H1 (cell line): ENCODE results near the gene BNC2. TPM values are rescaled to one million over a fixed set of nuclear protein-coding genes. Genes with fewer than 3 reads are reported as not detected.
A peak's percentile ranks its signal among the peaks of the same experiment; 100 is the strongest.

Source experiments
- CTCF ChIA-PET: fragments of 300-600 bp; sonication (Branson Sonifier 250); formaldehyde crosslinking; loops from one replicate; lab custom pipeline; 2021; ENCODE audit not compliant: partially characterized antibody; lab: Charles Lee
- POLR2A ChIA-PET: fragments of 300-600 bp; sonication (Branson Sonifier 250); formaldehyde crosslinking; loops from one replicate; lab custom pipeline; 2021; ENCODE audit warnings: inconsistent platforms; ENCODE audit not compliant: partially characterized antibody; lab: Charles Lee
- DNase-seq, 2 experiments: peaks; one replicate each; pipeline versions ENCODE4 v3.0.0 to v3.0.0-alpha.2; 2010 to 2022; ENCODE audit warnings: low spot score in 2 of 2, low read depth in 1 of 2, mixed read lengths in 1 of 2
- FAIRE-seq: peaks from 2 replicates; lab custom pipeline; 2011; peaks lifted over from hg19 to GRCh38; lab: Jason Lieb, UNC
- H2AFZ ChIP-seq: 2 replicates; pipeline ENCODE4 v1.8.1; 2012; ENCODE audit warnings: low read length, inconsistent platforms
- H2AK5ac ChIP-seq: 2 replicates; pipeline ENCODE4 v1.6.1; 2013; ENCODE audit warnings: low read depth, low read length
- H2BK120ac ChIP-seq: replicated peaks from 2 replicates; pipeline ENCODE3; 2013; ENCODE audit warnings: low read depth, low read length, inconsistent platforms
- H2BK12ac ChIP-seq: 2 replicates; pipeline ENCODE4 v1.6.1; 2013; ENCODE audit warnings: low read depth, low read length
- H2BK15ac ChIP-seq: 2 replicates; pipeline ENCODE4 v1.6.1; 2013; ENCODE audit warnings: low read length
- H2BK20ac ChIP-seq: 2 replicates; pipeline ENCODE4 v1.6.1; 2013; ENCODE audit warnings: low read length
- H2BK5ac ChIP-seq: 2 replicates; pipeline ENCODE4 v1.6.1; 2013; ENCODE audit warnings: low read depth, low read length
- H3K14ac ChIP-seq: 2 replicates; pipeline ENCODE4 v1.6.1; 2013; ENCODE audit warnings: inconsistent platforms; ENCODE audit not compliant: insufficient read length
- H3K18ac ChIP-seq: 2 replicates; pipeline ENCODE4 v1.6.1; 2013; ENCODE audit warnings: low read length; ENCODE audit errors: extremely low read depth
- H3K23ac ChIP-seq: 2 replicates; pipeline ENCODE4 v1.6.1; 2013; ENCODE audit warnings: inconsistent platforms; ENCODE audit not compliant: insufficient read length
- H3K23me2 ChIP-seq: 2 replicates; pipeline ENCODE4 v1.6.1; 2013; ENCODE audit warnings: low read depth, low read length
- H3K27ac ChIP-seq: 2 replicates; pipeline ENCODE4 v1.6.1; 2011; ENCODE audit warnings: low read depth, low read length, inconsistent platforms
- H3K27me3 ChIP-seq, 4 experiments: replicated peaks in 1 of 4; 1 replicate in 1 of 4; 2 replicates in 3 of 4; pipeline versions ENCODE4 v1.6.1 to v1.8.1; 2011 to 2013; ENCODE audit warnings: low read length in 3 of 4, mild to moderate bottlenecking in 3 of 4, inconsistent platforms in 2 of 4, mixed read lengths in 2 of 4, moderate library complexity in 1 of 4; ENCODE audit not compliant: control insufficient read depth in 3 of 4, insufficient read depth in 3 of 4; ENCODE audit errors: extremely low read depth in 1 of 4
- H3K36me3 ChIP-seq, 4 experiments: 2 replicates each; pipeline versions ENCODE4 v1.6.1 to v1.8.1; 2011 to 2013; ENCODE audit warnings: mild to moderate bottlenecking in 4 of 4, low read length in 3 of 4, moderate library complexity in 2 of 4, control low read depth in 1 of 4, inconsistent platforms in 1 of 4; ENCODE audit not compliant: insufficient read depth in 4 of 4, control insufficient read depth in 2 of 4
- H3K4ac ChIP-seq: replicated peaks from 2 replicates; pipeline ENCODE3; 2013; ENCODE audit warnings: low read length, low read depth, mixed read lengths, inconsistent platforms; ENCODE audit not compliant: insufficient read length
- H3K4me1 ChIP-seq, 4 experiments: replicated peaks in 1 of 4; 1 replicate in 1 of 4; 2 replicates in 3 of 4; pipeline versions ENCODE4 v1.6.1 to v1.8.1; 2011 to 2013; ENCODE audit warnings: low read length in 3 of 4, inconsistent platforms in 2 of 4, mixed read lengths in 1 of 4; ENCODE audit not compliant: insufficient read depth in 4 of 4, control insufficient read depth in 3 of 4
- H3K4me2 ChIP-seq, 2 experiments: 2 replicates each; pipeline versions ENCODE4 v1.6.1 to v1.8.1; 2011 to 2013; ENCODE audit warnings: low read depth in 2 of 2, low read length in 2 of 2, control low read depth in 1 of 2, inconsistent platforms in 1 of 2, mild to moderate bottlenecking in 1 of 2; ENCODE audit not compliant: insufficient read depth in 1 of 2
- H3K4me3 ChIP-seq, 4 experiments: fragments of 200-600, 300-600 bp in 1 of 4; sonication (generic), shearing (Covaris generic), sonication (Bioruptor Twin) in 1 of 4; 2 replicates each; pipeline versions ENCODE4 v1.5.1 to v1.8.1; 2011 to 2016; ENCODE audit warnings: low read length in 4 of 4, low read depth in 3 of 4, control low read depth in 2 of 4, inconsistent platforms in 2 of 4, mild to moderate bottlenecking in 2 of 4, mixed read lengths in 1 of 4, moderate library complexity in 1 of 4; ENCODE audit not compliant: insufficient read depth in 2 of 4; ENCODE audit errors: extremely low read depth in 1 of 4
- H3K56ac ChIP-seq: replicated peaks from 2 replicates; pipeline ENCODE3; 2013; ENCODE audit warnings: low read depth, mild to moderate bottlenecking, mixed read lengths, low read length, inconsistent platforms; ENCODE audit not compliant: insufficient read length
- H3K79me1 ChIP-seq: 2 replicates; pipeline ENCODE4 v1.6.1; 2013; ENCODE audit warnings: low read depth, low read length, control low read depth
- H3K79me2 ChIP-seq, 2 experiments: 2 replicates each; pipeline versions ENCODE4 v1.6.1 to v1.8.1; 2012 to 2013; ENCODE audit warnings: low read length in 2 of 2, mild to moderate bottlenecking in 2 of 2, inconsistent platforms in 1 of 2; ENCODE audit not compliant: insufficient read depth in 2 of 2, control insufficient read depth in 1 of 2
- H3K9ac ChIP-seq, 4 experiments: replicated peaks in 1 of 4; 1 replicate in 1 of 4; 2 replicates in 3 of 4; pipeline versions ENCODE4 v1.6.1 to v1.8.1; 2011 to 2013; ENCODE audit warnings: low read depth in 3 of 4, low read length in 3 of 4, control low read depth in 2 of 4, mild to moderate bottlenecking in 2 of 4, moderate library complexity in 2 of 4, inconsistent platforms in 1 of 4; ENCODE audit errors: extremely low read depth in 1 of 4
- H3K9me3 ChIP-seq, 2 experiments: 2 replicates each; pipeline versions ENCODE4 v1.6.1 to v1.8.1; 2012 to 2013; ENCODE audit warnings: mild to moderate bottlenecking in 2 of 2, moderate library complexity in 2 of 2, control low read depth in 1 of 2, inconsistent platforms in 1 of 2, low read depth in 1 of 2, low read length in 1 of 2, mixed read lengths in 1 of 2; ENCODE audit not compliant: insufficient read depth in 2 of 2
- H4K20me1 ChIP-seq, 2 experiments: replicated peaks in 1 of 2; 2 replicates each; pipeline versions ENCODE3 to v1.8.1; 2011 to 2013; ENCODE audit warnings: inconsistent platforms in 2 of 2, low read length in 2 of 2, mild to moderate bottlenecking in 1 of 2; ENCODE audit not compliant: insufficient read depth in 2 of 2, control insufficient read depth in 1 of 2
- H4K5ac ChIP-seq: 2 replicates; pipeline ENCODE4 v1.6.1; 2013; ENCODE audit warnings: low read length, low read depth, mixed read lengths, inconsistent platforms; ENCODE audit not compliant: insufficient read length
- H4K8ac ChIP-seq: 2 replicates; pipeline ENCODE4 v1.8.0; 2013; ENCODE audit warnings: mild to moderate bottlenecking, moderate library complexity, low read length, inconsistent platforms; ENCODE audit not compliant: insufficient read depth; ENCODE audit errors: extremely low read depth
- H4K91ac ChIP-seq: replicated peaks from 2 replicates; pipeline ENCODE3; 2013; ENCODE audit warnings: low read length, mixed read lengths, inconsistent platforms; ENCODE audit not compliant: insufficient read length
- MAFK ChIP-seq: IDR thresholded peaks from 2 replicates; pipeline ENCODE4 v1.6.1; 2012; ENCODE audit warnings: low read depth, mild to moderate bottlenecking, improper control_type of control experiment, low read length
- POLR2AphosphoS5 ChIP-seq: IDR thresholded peaks from 2 replicates; pipeline ENCODE4 v1.6.1; 2011; ENCODE audit warnings: low read depth, low read length
- SIX5 ChIP-seq: IDR thresholded peaks from 2 replicates; pipeline ENCODE4 v1.6.1; 2011; ENCODE audit warnings: mild to moderate bottlenecking, low read depth, low read length
- polyA plus RNA-seq, 7 experiments: library from polyadenylated mRNA; depleted of rRNA in 3 of 7; stranded (reverse) in 5 of 7; unstranded in 2 of 7; fragments of >200 nt in 5 of 7; fragments of 200-250 nt in 2 of 7; gene quantifications; 1 replicate in 5 of 7; 2 replicates in 1 of 7; 4 replicates in 1 of 7; pipeline versions ENCODE4 v1.2.1 to v1.2.3, GENCODE V29; 2011 to 2013; ENCODE audit warnings: missing spikeins in 2 of 7, mixed read lengths in 2 of 7
- total RNA-seq: library from RNA; stranded (reverse); fragmentation: NEBNext Ultra II Directional; extraction: Animal tissue kit (Norgen Biotek cat#: 25700); gene quantifications from 2 replicates; pipeline ENCODE4 v1.2.1, GENCODE V29; 2021

Gene BNC2
- total and polyA plus RNA-seq, 2 of the 8 experiments (the other 6 are each of a cell fraction or from before 2014, with no cell fraction given), result 16.0 to 26.8 TPM

GRCh38 chr9:16594787-16595186 is 275.7 kb downstream of the BNC2 start:
- Histone ChIP-seq H3K27ac (no peak overlapping the region), H2BK15ac (no peak overlapping the region), H3K56ac (no peak overlapping the region), H4K8ac (no peak overlapping the region), H3K36me3 (no peaks in the 10 kb centered on the region), H2AK5ac (no peak overlapping the region), H4K20me1 (no peaks in the 10 kb centered on the region), H3K23ac (no peak overlapping the region), H2AFZ (no peak overlapping the region), H4K91ac (no peak overlapping the region), H2BK5ac (no peak overlapping the region), H4K5ac (no peak overlapping the region), H3K9me3 (no peaks in the 10 kb centered on the region), H3K4me3 (no peak overlapping the region), H3K79me1 (no peaks in the 10 kb centered on the region), H2BK20ac (no peak overlapping the region), H3K23me2 (no peaks in the 10 kb centered on the region; the same call in 1 of the 2 replicates), H3K4me2 (no peak overlapping the region), H3K4me1 (no peaks in the 10 kb centered on the region), H3K27me3 (no peaks in the 10 kb centered on the region), H3K4ac (no peak overlapping the region), H3K18ac (no peak overlapping the region), H2BK120ac (no peak overlapping the region), H2BK12ac (no peak overlapping the region), H3K14ac (no peak overlapping the region), H3K9ac (no peak overlapping the region), H3K79me2 (peaks cover 0 to 8% of the 10 kb centered on the region in 2 experiments; a peak in 1 of 4 replicates)
- no peak for FAIRE-seq
- no peak for DNase-seq
- POLR2A ChIA-PET, result no interaction called here
- TF ChIP-seq MAFK, result peak; percentile 21; the same call in 1 of the 2 replicates
- TF ChIP-seq SIX5, result no peak
- no peak for TF ChIP-seq POLR2AphosphoS5
- CTCF ChIA-PET, result no interaction called here
